IMR-90 (cell line): ENCODE results near the gene NOX3. TPM values are rescaled to one million over a fixed set of nuclear protein-coding genes. Genes with fewer than 3 reads are reported as not detected.
A peak's percentile ranks its signal among the peaks of the same experiment; 100 is the strongest.

Source experiments
- ATAC-seq: fragments of 200-7000 bp; cut with Tn5 transposase; 2 replicates; pipeline ENCODE4 v1.9.1; 2020; ENCODE audit warnings: low read depth, mild to moderate bottlenecking, moderate library complexity
- BruUV-seq: library from RNA; stranded (reverse); fragments of 400-500 nt; replicated peaks from 2 replicates; lab custom pipeline; 2021; lab: Mats Ljungman, UMichigan
- CTCF ChIA-PET: fragments of 300-600 bp; formaldehyde crosslinking; extraction: SDS; loops from one replicate; lab custom pipeline; 2021; ENCODE audit warnings: antibody characterized with exemption; lab: Yijun Ruan, JAX
- POLR2A ChIA-PET: fragments of 300-600 bp; sonication (Branson Sonifier 250); formaldehyde crosslinking; loops from one replicate; lab custom pipeline; 2022; ENCODE audit warnings: antibody characterized with exemption; ENCODE audit not compliant: unreplicated experiment; lab: Charles Lee
- DNase-seq: peaks from one replicate; pipeline ENCODE4 v3.0.0; 2013
- H2AFZ ChIP-seq: replicated peaks from 2 replicates; pipeline ENCODE3; 2013; ENCODE audit warnings: low read length, mild to moderate bottlenecking; ENCODE audit not compliant: poor library complexity
- H2AK5ac ChIP-seq: 2 replicates; pipeline ENCODE4 v1.6.1; 2013; ENCODE audit warnings: low read depth, low read length, inconsistent platforms
- H2AK9ac ChIP-seq: replicated peaks from 2 replicates; pipeline ENCODE3; 2013; ENCODE audit warnings: mild to moderate bottlenecking, low read depth, low read length, moderate library complexity; ENCODE audit not compliant: poor library complexity
- H2BK120ac ChIP-seq: 2 replicates; pipeline ENCODE4 v1.6.1; 2013; ENCODE audit warnings: low read depth, low read length, inconsistent platforms
- H2BK15ac ChIP-seq: 3 replicates; pipeline ENCODE4 v1.6.1; 2013; ENCODE audit warnings: low read depth, low read length, inconsistent platforms
- H2BK20ac ChIP-seq: 2 replicates; pipeline ENCODE4 v1.6.1; 2013; ENCODE audit warnings: low read depth, mild to moderate bottlenecking, inconsistent platforms, low read length, moderate library complexity
- H2BK5ac ChIP-seq: 2 replicates; pipeline ENCODE4 v1.6.1; 2013; ENCODE audit warnings: mild to moderate bottlenecking, low read depth, low read length, inconsistent platforms; ENCODE audit not compliant: poor library complexity, severe bottlenecking
- H3K14ac ChIP-seq: replicated peaks from 2 replicates; pipeline ENCODE4 v1.6.1; 2013; ENCODE audit warnings: low read depth, low read length, inconsistent platforms
- H3K18ac ChIP-seq: 2 replicates; pipeline ENCODE4 v1.6.1; 2013; ENCODE audit warnings: low read depth, low read length, control low read depth
- H3K23ac ChIP-seq: 2 replicates; pipeline ENCODE4 v1.6.1; 2013; ENCODE audit warnings: low read depth, low read length, inconsistent platforms
- H3K27ac ChIP-seq: 2 replicates; pipeline ENCODE4 v1.5.1; 2013; ENCODE audit warnings: mild to moderate bottlenecking, control low read depth, low read length; ENCODE audit not compliant: insufficient read depth
- H3K27me3 ChIP-seq: 2 replicates; pipeline ENCODE4 v1.6.1; 2013; ENCODE audit warnings: low read length; ENCODE audit not compliant: control insufficient read depth, insufficient read depth
- H3K36me3 ChIP-seq: 2 replicates; pipeline ENCODE4 v1.6.1; 2013; ENCODE audit warnings: low read length, mixed read lengths; ENCODE audit not compliant: control insufficient read depth, insufficient read depth
- H3K4ac ChIP-seq: 2 replicates; pipeline ENCODE4 v1.6.1; 2013; ENCODE audit warnings: low read depth, low read length, inconsistent platforms
- H3K4me1 ChIP-seq: 2 replicates; pipeline ENCODE4 v1.6.1; 2013; ENCODE audit warnings: low read length, mixed read lengths; ENCODE audit not compliant: control insufficient read depth, insufficient read depth
- H3K4me2 ChIP-seq: 2 replicates; pipeline ENCODE4 v1.6.1; 2013; ENCODE audit warnings: low read depth, mild to moderate bottlenecking, control low read depth, low read length, moderate library complexity
- H3K4me3 ChIP-seq: 2 replicates; pipeline ENCODE4 v1.5.1; 2013; ENCODE audit warnings: low read depth, mild to moderate bottlenecking, control low read depth, low read length, moderate library complexity; ENCODE audit not compliant: insufficient read depth
- H3K56ac ChIP-seq: 2 replicates; pipeline ENCODE4 v1.6.1; 2013; ENCODE audit warnings: low read length, inconsistent platforms; ENCODE audit not compliant: insufficient read depth; ENCODE audit errors: extremely low read depth
- H3K79me1 ChIP-seq, 2 experiments: 2 replicates each; pipeline ENCODE4 v1.6.1; 2013; ENCODE audit warnings: low read length in 2 of 2, inconsistent platforms in 1 of 2, low read depth in 1 of 2
- H3K9ac ChIP-seq: 2 replicates; pipeline ENCODE4 v1.6.1; 2013; ENCODE audit warnings: low read depth, low read length, control low read depth
- H3K9me1 ChIP-seq: 2 replicates; pipeline ENCODE4 v1.6.1; 2013; ENCODE audit warnings: low read length, inconsistent platforms; ENCODE audit not compliant: insufficient read depth
- H3K9me3 ChIP-seq: 2 replicates; pipeline ENCODE4 v1.6.1; 2013; ENCODE audit warnings: low read length; ENCODE audit not compliant: control insufficient read depth, insufficient read depth
- H4K20me1 ChIP-seq: 2 replicates; pipeline ENCODE4 v1.6.1; 2013; ENCODE audit warnings: low read length, inconsistent platforms; ENCODE audit not compliant: insufficient read depth
- H4K5ac ChIP-seq: 2 replicates; pipeline ENCODE4 v1.6.1; 2013; ENCODE audit warnings: mild to moderate bottlenecking, low read depth, low read length, control low read depth
- H4K8ac ChIP-seq, 2 experiments: 2 replicates each; pipeline ENCODE4 v1.6.1; 2013; ENCODE audit warnings: low read depth in 2 of 2, low read length in 2 of 2, control low read depth in 1 of 2, inconsistent platforms in 1 of 2
- H4K91ac ChIP-seq: 2 replicates; pipeline ENCODE4 v1.6.1; 2013; ENCODE audit warnings: low read depth, low read length, inconsistent platforms; ENCODE audit not compliant: insufficient read depth
- BHLHE40 ChIP-seq: fragments of 150-350 bp; IDR thresholded peaks from 2 replicates; pipeline ENCODE4 v1.6.1; 2016; ENCODE audit warnings: mild to moderate bottlenecking, low read depth, low read length
- CEBPB ChIP-seq: IDR thresholded peaks from 2 replicates; pipeline ENCODE4 v1.6.1; 2012; ENCODE audit warnings: low read depth, low read length, improper control_type of control experiment
- FOS ChIP-seq: fragments of 150-350 bp; IDR thresholded peaks from 2 replicates; pipeline ENCODE4 v1.6.1; 2016; ENCODE audit warnings: low read depth, low read length
- MAZ ChIP-seq: IDR thresholded peaks from 2 replicates; pipeline ENCODE4 v1.6.1; 2012; ENCODE audit warnings: low read depth, mild to moderate bottlenecking, low read length, improper control_type of control experiment, moderate library complexity, borderline replicate concordance
- POLR2A ChIP-seq: IDR thresholded peaks from 2 replicates; pipeline ENCODE4 v1.6.1; 2012; ENCODE audit warnings: mild to moderate bottlenecking, low read depth, low read length
- RAD21 ChIP-seq: IDR thresholded peaks from 2 replicates; pipeline ENCODE4 v1.6.1; 2012; ENCODE audit warnings: low read length, improper control_type of control experiment
- RCOR1 ChIP-seq: IDR thresholded peaks from 2 replicates; pipeline ENCODE4 v1.6.1; 2012; ENCODE audit warnings: mild to moderate bottlenecking, low read length, improper control_type of control experiment; ENCODE audit not compliant: insufficient replicate concordance
- SMC3 ChIP-seq: fragments of 150-350 bp; IDR thresholded peaks from 2 replicates; pipeline ENCODE4 v1.6.1; 2016; ENCODE audit warnings: low read depth, mild to moderate bottlenecking, antibody characterized with exemption, low read length, moderate library complexity
- WGBS, 2 experiments: methylation state at CpG; one replicate each; pipeline versions ENCODE4 v1.1.5 to v1.1.7; 2013; ENCODE audit warnings: missing lambda C conversion rate in 2 of 2; ENCODE audit not compliant: insufficient read length in 1 of 2; ENCODE audit errors: extremely low coverage in 2 of 2; 5-methylcytosine and 5-hydroxymethylcytosine counted together
- dilution Hi-C: fragments of 300-500 bp; cut with HindIII; formaldehyde crosslinking; loops from one replicate; pipeline ENCODE4 v1.14.3; 2018; ENCODE audit warnings: low sequenced_read_pairs; ENCODE audit not compliant: unreplicated experiment
- in situ Hi-C: fragments of 300-500 bp; cut with MboI; formaldehyde crosslinking; loops from 3 replicates; pipeline ENCODE4 v1.14.3; 2019; ENCODE audit warnings: low sequenced_read_pairs, inconsistent platforms, mixed read lengths
- intact Hi-C: fragments of 100-400 bp; cut with micrococcal nuclease; formaldehyde crosslinking; loops from 2 replicates; pipeline ENCODE4 v1.10.0; 2022
- polyA plus RNA-seq, 3 experiments: library from polyadenylated mRNA; depleted of rRNA; stranded (reverse); fragments of >200 nt; gene quantifications; 2 replicates each; pipeline ENCODE4 v1.2.3, GENCODE V29; 2012; ENCODE audit warnings: low replicate concordance in 1 of 3
- total RNA-seq: library from RNA; depleted of rRNA; stranded (reverse); fragments of >200 nt; gene quantifications from 2 replicates; pipeline ENCODE4 v1.2.3, GENCODE V29; 2012

Gene NOX3
- total and polyA plus RNA-seq, 2 of the 4 experiments (the other 2 are of a cell fraction): not detected

- TF ChIP-seq FOS (no peak), RAD21 (no peak), POLR2A (no peak), RCOR1 (no peak), MAZ (no peak)
Measured at GRCh38 chr6:155485756-155486155, 30.1 kb upstream of the NOX3 start (continued).

DNA sequence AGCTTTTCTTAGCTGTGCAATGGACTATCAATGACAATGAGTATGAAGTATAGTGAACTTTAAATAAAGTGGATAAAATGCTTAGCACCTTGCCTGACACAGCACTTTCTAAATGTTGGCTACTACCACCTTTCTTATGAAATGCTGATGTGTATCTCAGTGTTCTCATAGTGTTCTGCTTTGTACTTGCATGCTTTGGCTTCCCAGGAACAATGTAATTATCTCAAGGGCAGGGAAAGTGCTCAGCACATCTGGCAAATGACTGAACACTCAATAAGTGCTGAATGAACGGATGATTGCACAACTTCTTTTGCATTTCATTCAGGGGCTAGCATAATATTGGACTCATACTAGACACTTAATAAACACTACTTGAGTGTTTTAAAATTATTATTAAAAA is 28.2 kb upstream of the NOX3 start:
- H3K4ac ChIP-seq: peak overlapping the region; percentile 29; the same call in 1 of the 2 replicates
- no peak overlapping the region for H3K9ac ChIP-seq
- 0 out of 2 replicates have a peak overlapping the region, but pooled peaks have one; percentile 68 for H2AK5ac ChIP-seq
- H3K4me2 ChIP-seq: no peak overlapping the region
- TF ChIP-seq CEBPB (peak; percentile 87), SMC3 (no peak), BHLHE40 (no peak)
- BruUV-seq: no TSS peak
- H4K8ac ChIP-seq: no peak overlapping the region
- CTCF ChIA-PET: no interaction called here
- intact Hi-C loops (no loop called here), dilution Hi-C loops (no loop called here), in situ Hi-C loops (no loop called here)
- no peaks in the 10 kb centered on the region for H3K9me3 ChIP-seq
- H3K27ac ChIP-seq: no peak overlapping the region
- peak overlapping the region; percentile 70 for H2BK20ac ChIP-seq
- no peak overlapping the region for H3K23ac ChIP-seq
- ATAC-seq (no peak), DNase-seq (peak; percentile 39)
- H4K5ac ChIP-seq: peak overlapping the region; percentile 12; the same call in 1 of the 2 replicates
- H2BK5ac ChIP-seq: no peak overlapping the region
- H2AFZ ChIP-seq: no peak overlapping the region
- peak overlapping the region; percentile 65; the same call in 1 of the 2 replicates for H3K14ac ChIP-seq
- H3K79me1 ChIP-seq: no peaks in the 10 kb centered on the region
- no peak overlapping the region for H3K4me3 ChIP-seq
- H2BK120ac ChIP-seq: peak overlapping the region; percentile 64
- H3K56ac ChIP-seq: no peak overlapping the region
- H3K4me1 ChIP-seq: peaks cover 6% of the 10 kb centered on the region; the same call in 1 of the 2 replicates
- H3K9me1 ChIP-seq: no peaks in the 10 kb centered on the region
- H4K20me1 ChIP-seq: no peaks in the 10 kb centered on the region
- peak overlapping the region; percentile 33; the same call in 1 of the 2 replicates for H3K18ac ChIP-seq
- POLR2A ChIA-PET: no interaction called here
- no peak overlapping the region for H2AK9ac ChIP-seq
- H4K91ac ChIP-seq: no peak overlapping the region
- no CpG with 5 or more reads among the region's 1 CpG for WGBS, 2 experiments
- H2BK15ac ChIP-seq: peak overlapping the region; percentile 30; the same call in 1 of the 3 replicates
- H3K36me3 ChIP-seq: no peaks in the 10 kb centered on the region
- H3K27me3 ChIP-seq: no peaks in the 10 kb centered on the region
